WERI-Rb-1 (cell line): Measurements from ENCODE around the gene ELANE.

Source experiments
- DNase-seq: peaks from one replicate; pipeline ENCODE4 v3.0.0-alpha.2; 2020
- H3K27ac ChIP-seq: fragments of 250-450 bp; sonication (Bioruptor Pico); 2 replicates; pipeline ENCODE4 v1.5.1; 2020; ENCODE audit warnings: mild to moderate bottlenecking, moderate library complexity
- H3K27me3 ChIP-seq: fragments of 250-450 bp; sonication (Bioruptor Pico); 2 replicates; pipeline ENCODE4 v1.5.1; 2021; ENCODE audit warnings: mild to moderate bottlenecking, low read depth, moderate library complexity; ENCODE audit not compliant: insufficient read depth, severe bottlenecking
- H3K36me3 ChIP-seq: fragments of 250-450 bp; sonication (Bioruptor Pico); 2 replicates; pipeline ENCODE4 v1.5.1; 2020; ENCODE audit warnings: mild to moderate bottlenecking, moderate library complexity
- H3K4me3 ChIP-seq: 2 replicates; pipeline ENCODE4 v1.5.1; 2011; ENCODE audit warnings: low read depth, mild to moderate bottlenecking, control low read depth, low read length
- H3K9me3 ChIP-seq: fragments of 250-450 bp; sonication (Bioruptor Pico); 2 replicates; pipeline ENCODE4 v1.5.1; 2021; ENCODE audit warnings: mild to moderate bottlenecking, moderate library complexity; ENCODE audit not compliant: severe bottlenecking
- CTCF ChIP-seq: IDR thresholded peaks from 2 replicates; pipeline ENCODE4 v1.5.1; 2011; ENCODE audit warnings: low read depth, mild to moderate bottlenecking, control low read depth, inconsistent platforms, low read length

Gene ELANE

GRCh38 chr19:854549-854948, 2.4 kb downstream of the ELANE start:
- DNase-seq, result no peak
- TF ChIP-seq CTCF, result no peak
- H3K9me3 ChIP-seq, result no peaks in the 10 kb centered on the region

GRCh38 chr19:855142-855541, 3.0 kb downstream of the ELANE start:
- Histone ChIP-seq H3K9me3 (no peaks in the 10 kb centered on the region), H3K36me3 (no peaks in the 10 kb centered on the region), H3K27ac (no peak overlapping the region), H3K27me3 (no peaks in the 10 kb centered on the region), H3K4me3 (no peak overlapping the region)
- DNase-seq, result no peak
- no peak for TF ChIP-seq CTCF

More at GRCh38 chr19:854549-854948, 2.4 kb downstream of the ELANE start:
- H3K4me3 ChIP-seq, result no peak overlapping the region
- no peaks in the 10 kb centered on the region for H3K36me3 ChIP-seq
- no peak overlapping the region for H3K27ac ChIP-seq
- H3K27me3 ChIP-seq, result no peaks in the 10 kb centered on the region

- H3K27ac ChIP-seq, result no peak overlapping the region
- H3K9me3 ChIP-seq, result no peaks in the 10 kb centered on the region
Observed at GRCh38 chr19:855566-856120, 3.5 kb downstream of the ELANE start.

GRCh38 chr19:858284-858683, 6.2 kb downstream of the ELANE start:
- no peak for TF ChIP-seq CTCF
- Histone ChIP-seq H3K27ac (no peak overlapping the region), H3K4me3 (no peak overlapping the region)

More at GRCh38 chr19:855566-856120, 3.5 kb downstream of the ELANE start:
- no peak overlapping the region for H3K4me3 ChIP-seq
- H3K36me3 ChIP-seq, result no peaks in the 10 kb centered on the region
- DNase-seq, result no peak
- no peaks in the 10 kb centered on the region for H3K27me3 ChIP-seq
- TF ChIP-seq CTCF, result no peak

GRCh38 chr19:858868-859843, 7.1 kb downstream of the ELANE start, which contains the start of gene CFD:
Gene CFD, plus strand, starts transcription at chr19:859664. Its CDS starts 26 bp downstream, at chr19:859690.
- peak within 1 kb of the TSS; percentile 66 for H3K27ac ChIP-seq

More at GRCh38 chr19:858284-858683, 6.2 kb downstream of the ELANE start:
- Histone ChIP-seq H3K9me3 (no peaks in the 10 kb centered on the region), H3K36me3 (no peaks in the 10 kb centered on the region; the same call in 1 of the 2 replicates), H3K27me3 (no peaks in the 10 kb centered on the region)
- DNase-seq, result no peak

More at GRCh38 chr19:858868-859843, 7.1 kb downstream of the ELANE start, which contains the start of gene CFD:
- Histone ChIP-seq H3K4me3 (peak within 1 kb of the TSS; percentile 53), H3K9me3 (no peaks in the 10 kb centered on the region), H3K27me3 (no peaks in the 10 kb centered on the region), H3K36me3 (no peaks in the 10 kb centered on the region; the same call in 1 of the 2 replicates)
- no peak for TF ChIP-seq CTCF
- no peak for DNase-seq
